ENCODE data around the gene C11orf91.
"Not testable (repeated sequence)": the region's sequence is repeated elsewhere in the genome, so short reads cannot be mapped to it uniquely, and the experiment has no call there.

C11orf91 gene

DNA sequence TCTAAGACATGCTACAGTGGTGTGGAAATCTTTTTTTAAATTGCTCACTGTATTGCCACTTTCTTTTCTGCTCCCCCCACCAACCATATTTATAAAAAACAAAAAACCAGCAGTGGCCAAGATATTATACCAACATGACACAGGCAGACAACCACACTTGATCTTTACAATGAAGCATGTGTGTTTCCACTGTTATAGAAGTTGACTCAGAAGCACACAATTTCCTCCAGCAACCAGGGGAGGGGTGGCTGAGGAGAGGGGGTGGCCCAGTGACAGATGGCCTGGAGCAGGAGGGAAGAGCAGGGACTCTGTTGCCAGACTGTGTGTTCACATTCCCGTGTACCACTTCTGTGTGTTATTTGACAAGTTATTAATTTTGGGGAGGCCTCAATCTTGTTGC, 20.8 kb upstream of the C11orf91 start:
- DNase-seq, result no peak

DNA sequence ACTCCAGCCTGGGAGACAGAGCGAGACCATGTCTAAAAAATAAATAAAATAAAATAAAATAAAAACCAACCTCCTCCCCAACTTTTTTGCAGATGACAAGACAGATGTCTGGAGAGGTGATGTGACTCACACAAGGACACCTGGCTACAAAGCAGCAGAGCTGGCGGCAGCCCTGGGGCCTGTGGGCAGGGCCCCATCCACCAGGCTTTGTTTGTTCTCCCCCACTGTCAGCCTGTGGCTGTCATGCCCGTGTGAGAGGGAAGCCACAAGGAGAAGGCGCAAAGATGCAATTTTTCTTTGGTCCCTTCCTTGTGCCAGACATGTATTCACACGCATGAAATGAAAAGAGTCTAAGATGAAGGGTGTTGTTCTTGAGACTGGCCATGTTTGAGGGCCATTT, 19.0 kb upstream of the C11orf91 start:
- no peak for DNase-seq

DNA sequence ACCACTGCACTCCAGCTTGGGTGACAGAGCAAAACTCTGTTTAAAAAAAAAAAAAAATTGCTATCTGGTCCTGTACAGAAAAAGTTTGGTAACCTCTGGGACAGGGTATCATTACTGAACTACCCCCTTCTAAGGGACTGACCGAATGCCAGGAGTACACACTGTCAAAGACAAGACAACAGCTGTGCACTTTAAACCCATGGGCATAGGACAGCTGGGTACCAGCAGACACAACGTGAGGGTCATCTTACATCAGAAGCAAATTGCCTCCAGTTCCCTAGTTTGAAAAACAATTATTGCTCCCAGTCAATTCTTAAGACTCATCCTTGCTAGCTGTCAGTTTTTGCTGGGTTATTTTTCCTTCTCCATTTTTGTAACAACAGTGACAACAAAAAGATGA, 17.8 kb upstream of the C11orf91 start:
- DNase-seq, result no peak

DNA sequence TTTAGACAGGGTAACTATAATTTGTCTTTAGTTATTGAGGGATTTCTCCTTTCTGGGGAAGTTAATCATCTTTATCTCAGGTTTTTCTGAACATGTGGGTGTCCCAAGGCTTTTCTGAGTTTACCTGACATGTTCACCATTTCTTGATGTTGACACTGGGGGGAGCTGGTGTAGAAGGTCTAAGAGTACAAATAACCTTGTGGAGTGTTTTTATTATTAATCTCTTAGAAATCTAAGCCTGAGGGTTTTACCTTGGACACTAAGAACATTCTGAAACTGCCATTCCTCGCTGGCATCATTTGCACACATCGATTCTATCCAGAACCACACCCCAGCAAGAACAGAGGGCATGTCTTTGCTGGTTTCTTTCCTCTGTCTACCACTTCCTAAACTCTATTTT, 15.6 kb upstream of the C11orf91 start:
- DNase-seq, result no peak

DNA sequence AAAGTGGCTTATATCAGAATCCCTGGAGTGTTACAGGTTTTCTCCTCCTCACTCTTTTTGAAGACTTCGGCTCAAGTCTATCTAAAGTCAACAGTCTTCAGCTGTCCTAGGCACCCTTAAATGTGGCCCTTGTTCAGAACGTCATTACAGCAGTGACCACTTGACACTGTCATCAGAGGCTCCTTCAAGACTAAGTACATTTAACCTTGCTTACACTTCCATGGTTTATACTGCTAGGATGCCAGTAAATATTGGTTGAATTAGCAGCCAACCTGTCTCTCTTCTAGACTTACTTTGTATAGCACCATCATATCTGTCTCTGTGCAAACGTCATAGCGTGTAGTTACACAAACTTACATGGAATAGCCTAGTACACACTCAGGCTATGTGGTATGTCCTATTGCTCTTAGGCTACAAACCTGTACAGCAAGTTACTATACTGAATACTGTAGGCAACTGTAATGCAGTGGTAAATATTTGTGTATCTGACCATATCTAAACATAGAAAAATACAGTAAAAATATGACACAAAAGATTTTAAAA, 13.3 kb upstream of the C11orf91 start:
- DNase-seq, result no peak

DNA sequence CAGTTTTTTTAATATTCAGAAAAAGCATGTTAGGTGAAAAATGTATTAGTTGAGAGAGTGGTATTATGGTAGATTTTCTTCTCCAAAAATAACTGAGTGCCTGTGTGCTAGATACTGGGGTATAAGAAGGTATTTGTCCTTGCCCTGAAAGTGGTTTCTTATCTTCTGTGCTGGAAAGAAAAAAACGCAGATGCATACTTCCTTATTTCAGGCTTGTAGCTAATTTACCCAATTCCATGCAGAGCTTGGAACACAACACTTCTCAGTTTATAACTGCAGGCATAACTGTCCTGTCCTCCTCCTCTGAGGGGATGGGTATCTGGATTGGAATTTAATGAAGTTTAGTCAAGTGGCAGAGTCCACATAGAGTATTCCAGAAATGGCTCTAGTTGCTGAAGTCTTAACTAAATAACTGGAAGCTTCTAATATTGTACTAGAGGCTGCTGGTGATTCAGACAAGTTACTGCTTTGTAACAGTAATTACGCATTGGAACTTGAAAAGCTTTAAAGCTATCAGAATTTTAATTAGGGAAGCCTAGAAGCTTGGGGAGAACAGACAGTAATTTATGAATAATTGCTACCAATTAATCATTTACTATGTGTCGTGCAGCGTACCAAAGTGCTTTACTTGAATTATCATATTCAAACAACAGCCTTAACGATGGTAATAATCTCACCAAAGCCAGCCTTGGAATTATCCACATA, 12.7 kb upstream of the C11orf91 start:
- DNase-seq, result no peak

DNA sequence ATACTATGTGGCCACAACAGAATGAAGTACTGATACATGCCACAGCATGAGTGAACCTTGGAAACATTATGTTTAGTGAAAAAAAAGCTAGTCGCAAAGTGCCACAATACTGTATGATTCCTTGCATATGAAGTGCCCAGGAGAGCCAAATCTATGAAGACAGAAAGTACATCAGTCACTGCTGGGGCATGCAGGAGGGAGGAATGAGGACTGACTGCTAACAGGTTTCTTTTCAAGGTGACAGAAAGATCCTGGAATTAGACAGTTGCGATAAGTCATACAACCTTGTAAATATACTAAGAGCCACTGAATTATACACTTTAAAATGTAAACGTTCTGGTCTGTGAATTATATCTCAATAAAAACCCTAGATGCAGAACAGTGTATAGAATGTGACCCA, 11.8 kb upstream of the C11orf91 start:
- DNase-seq, result no peak

DNA sequence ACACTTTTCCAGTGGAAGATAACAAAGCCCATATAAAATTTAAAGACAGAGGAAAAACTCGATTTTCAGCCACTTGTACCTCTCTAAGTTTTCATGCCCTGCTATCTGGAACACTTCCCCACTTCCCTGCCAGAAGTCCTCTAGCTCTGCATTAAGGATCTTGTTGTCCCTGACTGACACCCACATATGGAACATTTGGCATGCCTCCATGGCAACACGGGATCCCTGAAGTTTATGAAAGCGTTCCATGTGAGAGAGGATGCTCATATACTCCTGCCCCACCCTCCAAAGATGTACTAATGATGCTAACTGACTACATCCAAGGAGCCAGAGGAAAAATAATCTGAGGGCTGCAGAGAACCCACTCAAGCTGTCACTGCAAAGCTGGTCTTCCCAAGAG, 8.8 kb upstream of the C11orf91 start:
- DNase-seq, result no peak

DNA sequence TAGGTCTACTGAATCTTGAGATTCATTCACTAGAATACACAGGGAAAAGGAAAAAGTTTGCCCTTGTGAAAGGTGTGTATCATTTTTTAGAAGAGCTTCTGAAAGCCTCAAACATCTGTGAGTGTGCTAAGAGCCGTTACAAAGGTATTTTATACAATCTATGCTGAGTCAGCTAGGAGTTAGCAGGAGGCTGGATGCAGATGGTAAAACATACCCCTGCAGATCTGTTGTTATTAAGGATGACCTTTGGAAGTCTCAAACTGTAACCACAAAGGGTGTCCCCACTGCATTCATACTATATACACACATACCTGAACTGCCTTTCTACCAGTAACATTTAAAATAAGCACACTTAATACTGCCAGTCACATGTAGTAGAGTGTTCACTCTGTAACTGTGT, 8.4 kb upstream of the C11orf91 start:
- DNase-seq, result no peak

DNA sequence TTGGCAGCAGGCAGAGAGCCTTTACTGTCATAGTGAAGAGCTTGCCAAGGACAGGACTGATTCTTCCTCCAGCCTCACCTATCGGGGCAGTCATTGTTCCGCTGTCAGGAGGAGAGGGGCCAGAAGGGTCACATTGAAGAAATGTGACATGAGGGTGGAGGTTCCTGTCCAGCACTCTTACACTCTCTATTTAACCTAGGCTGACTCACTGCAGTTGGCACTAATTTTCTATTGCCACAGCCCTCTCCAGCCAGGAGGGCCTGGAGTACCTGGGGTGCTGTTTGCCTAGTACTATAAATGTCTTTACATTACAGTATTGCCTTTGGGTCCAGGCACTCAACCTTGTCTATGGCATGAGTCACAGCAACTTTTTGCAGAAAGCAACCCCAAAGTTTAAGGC, 7.2 kb upstream of the C11orf91 start:
- DNase-seq, result not testable (repeated sequence)

DNA sequence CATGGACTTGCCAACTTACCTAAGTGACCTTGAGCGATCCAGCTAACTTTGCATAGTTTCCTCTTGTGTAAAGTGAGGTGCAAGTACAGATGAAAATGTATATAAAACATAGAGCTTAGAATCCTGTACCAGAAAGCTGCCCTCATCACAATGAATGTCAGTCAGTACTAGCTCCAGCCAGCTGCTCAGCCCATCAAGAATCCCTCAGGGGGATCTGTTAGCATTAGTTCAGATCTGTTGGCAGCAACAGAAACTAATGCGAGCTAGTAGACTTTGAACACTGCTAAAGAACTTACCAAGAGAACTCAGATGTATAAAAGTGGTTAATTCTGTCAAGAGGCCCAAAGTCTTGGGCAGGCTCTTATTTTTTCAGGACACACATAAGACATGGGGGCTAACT, 6.3 kb upstream of the C11orf91 start:
- DNase-seq, result no peak

DNA sequence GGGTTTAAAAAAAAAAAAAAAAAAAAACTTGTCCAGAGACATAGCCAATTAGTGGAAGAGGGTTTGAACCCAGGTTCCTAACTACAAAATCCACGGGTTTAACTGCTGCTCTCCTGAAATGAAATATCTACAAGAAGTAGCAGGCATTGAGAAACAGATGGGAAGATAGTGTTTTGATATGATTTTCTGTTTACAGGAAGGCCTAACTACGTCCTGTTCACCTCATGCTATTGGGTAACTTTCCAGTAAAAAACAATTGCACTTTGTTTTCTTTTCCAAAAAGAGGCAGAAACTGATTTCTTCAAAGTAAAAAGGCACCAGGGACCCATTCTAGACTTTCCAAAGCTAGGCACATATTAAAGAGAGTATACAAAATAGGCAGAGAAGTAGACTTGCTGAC, 5.9 kb upstream of the C11orf91 start:
- no peak for DNase-seq

DNA sequence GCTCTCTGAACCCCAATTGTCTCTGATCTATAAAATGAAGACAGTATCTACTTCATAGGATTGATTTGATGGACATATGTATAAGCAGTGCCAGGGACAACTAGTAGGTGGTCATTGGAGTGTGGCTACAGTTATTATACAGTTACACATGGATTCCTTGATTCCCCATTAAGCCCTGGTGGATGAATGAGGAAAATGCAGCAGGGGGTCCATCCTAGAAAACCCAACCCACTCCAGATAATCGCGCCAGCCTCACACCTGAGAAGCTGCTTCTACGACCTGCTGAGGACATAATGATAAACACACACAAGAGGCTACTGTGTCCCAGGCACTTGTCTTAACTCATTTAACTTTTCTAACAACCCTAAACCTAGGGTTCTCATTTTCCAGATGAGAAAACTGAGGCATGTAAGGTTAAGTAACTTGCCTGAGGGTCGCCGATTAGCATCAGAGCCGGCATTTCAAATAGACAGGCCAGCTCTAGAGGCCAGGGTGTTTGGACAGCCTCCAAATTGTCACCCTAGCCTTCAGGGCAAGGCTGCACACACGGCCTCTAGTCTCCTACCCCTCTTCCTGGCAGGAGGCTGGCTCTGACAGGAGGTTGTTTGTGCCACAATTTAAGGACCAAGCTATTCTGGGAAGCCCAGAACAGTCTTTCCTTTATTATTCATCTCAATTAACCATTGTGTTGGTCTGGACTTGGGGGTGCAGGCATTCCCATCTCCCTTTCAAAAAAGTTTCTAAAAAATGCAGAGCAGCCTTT, 3.8 kb upstream of the C11orf91 start:
- DNase-seq, result no peak

DNA sequence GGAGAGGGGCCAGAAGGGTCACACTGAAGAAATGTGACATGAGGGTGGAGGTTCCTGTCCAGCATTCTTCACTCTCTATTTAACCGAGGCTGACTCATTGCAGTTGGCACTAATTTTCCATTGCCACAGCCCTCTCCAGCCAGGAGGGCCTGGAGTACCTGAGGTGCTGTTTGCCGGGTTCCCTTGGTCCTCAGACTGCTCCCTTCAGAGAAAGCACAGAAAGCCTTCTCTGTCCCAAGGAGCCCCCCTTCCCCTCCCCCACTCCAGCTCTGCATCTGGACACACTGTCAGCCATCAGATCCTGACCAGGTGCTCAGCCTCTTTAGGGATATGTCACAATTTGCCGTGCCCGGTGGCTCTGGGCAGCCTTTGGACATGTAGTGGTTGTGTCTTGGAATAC, 3.2 kb upstream of the C11orf91 start:
- no peak for DNase-seq

DNA sequence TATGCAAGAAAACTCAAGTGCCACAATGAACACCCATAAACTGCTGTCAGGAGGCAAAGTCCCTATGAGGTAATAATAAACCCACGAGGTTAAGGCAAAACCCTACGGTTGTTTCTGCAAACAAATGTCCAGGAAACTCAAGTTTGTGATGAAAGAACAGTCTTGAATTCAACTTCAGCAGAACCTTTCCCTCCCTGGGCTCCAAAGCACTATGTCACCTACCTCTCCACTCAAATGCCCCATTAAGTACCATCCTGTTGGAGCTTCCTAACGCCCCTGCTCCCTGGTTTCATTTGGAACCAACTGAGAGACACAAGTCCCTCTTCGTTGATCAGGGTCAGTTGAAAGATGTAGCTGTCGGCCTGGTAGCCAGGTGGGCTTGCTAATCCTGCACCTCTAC, 2.6 kb upstream of the C11orf91 start:
- no peak for DNase-seq

DNA sequence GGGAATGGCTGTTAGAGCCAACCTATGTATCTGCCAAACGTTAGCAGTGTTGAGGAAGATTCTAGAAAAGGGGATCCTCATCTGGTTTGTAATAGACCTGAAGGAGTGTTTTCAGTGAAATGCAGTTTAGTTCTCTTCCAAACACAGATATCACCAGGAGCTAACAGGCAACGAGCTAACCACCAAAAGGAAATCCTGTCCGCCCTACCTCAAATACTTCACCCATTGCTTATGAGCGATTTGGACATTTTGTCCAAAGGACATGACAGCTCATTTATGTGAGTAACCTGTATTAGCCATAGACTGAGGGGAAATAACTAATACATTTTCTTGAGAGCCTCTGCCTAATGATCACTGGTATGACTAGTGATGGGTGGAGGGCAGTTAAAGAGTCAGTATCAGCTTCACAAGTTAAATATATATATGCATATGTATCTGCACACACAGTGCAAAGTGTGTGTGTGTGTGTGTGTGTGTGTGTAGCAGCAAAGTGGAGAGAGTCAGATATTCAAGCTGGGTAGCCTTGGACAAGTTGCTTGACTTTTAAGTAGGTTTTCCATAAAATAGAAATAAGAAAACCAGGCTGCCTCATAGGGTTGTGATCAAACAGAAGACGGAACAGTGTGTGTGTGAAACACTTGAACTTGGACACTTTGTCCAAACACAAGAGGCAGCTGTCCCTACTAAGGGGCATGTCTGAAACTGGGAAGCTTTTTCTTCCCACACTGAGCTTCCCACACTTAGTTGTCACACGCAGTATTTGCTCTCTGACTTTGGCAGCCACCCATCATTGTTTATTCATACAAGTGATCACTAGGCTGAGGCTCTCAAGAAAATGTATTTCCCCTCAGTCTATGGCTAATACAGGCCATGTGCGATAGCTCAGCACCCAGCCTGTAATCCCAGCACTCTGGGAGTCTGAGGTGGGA, 940 bp upstream of the C11orf91 start:
- DNase-seq, result no peak

DNA sequence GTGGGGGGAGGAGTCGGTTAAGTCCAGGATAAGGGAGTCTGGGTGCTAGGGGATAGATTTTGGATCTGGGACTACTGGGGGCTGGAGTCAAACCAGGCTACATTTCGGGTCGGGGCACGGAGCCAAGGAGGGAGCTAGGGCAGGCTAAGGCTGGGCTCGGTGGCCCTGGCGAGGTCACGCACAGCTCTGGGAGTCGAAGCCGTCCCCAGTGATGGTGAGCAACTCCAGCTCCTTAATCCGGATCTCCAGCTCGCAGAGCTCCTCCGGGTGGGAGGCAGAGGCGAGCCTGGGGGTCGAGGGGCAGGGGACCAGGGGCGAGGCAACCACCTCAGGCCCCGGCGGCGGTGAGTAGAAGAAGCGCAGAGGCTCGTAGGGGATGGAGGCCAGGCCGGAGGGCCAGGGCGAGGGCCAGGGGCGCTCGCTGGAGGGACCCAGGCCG, 544 bp downstream of the C11orf91 start:
- no peak for DNase-seq

DNA sequence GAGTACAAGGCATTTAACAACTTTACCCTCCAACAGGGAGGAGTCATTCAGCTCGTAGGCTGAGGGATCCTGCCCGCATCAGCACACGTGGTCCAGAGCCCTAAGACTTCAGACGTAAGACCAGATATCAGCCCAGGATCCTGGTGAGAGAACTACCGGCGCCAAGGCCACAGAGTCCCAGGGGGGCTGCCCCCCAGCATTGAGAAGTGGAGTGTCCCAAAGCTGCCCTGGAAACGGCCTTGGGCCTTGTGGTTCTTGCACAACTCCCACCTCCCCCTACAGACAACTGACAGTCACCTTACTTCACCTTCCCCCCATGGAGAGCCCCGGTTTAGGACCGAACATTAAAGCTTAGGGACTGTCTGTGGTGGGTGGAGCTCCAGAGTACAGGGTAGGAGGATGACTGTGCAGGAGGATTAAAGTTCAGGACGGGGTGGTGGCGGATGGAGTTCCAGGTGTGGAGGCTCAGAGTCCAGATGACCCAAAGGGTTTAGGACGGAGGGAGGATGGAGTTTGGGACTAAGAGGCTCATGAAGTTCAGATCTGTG, 1.0 kb downstream of the C11orf91 start:
- no peak for DNase-seq

DNA sequence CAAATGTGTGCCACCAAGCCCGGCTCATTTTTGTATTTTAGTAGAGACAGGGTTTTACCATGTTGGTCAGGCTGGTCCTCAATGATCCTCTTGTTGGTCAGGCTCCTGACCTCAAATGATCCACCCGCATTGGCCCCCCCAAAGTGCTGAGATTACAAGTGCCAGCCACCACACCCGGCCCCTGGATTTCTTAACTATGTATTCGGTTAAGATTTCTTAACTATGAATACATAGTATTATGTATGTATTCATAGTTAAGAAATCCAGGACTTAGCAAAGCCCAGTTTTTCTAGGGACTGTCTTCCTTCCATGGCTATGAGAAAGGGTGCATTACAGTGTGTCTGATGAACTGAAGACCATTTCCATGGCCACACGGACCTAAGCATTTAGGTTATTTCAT, 1.7 kb downstream of the C11orf91 start:
- no peak for DNase-seq

DNA sequence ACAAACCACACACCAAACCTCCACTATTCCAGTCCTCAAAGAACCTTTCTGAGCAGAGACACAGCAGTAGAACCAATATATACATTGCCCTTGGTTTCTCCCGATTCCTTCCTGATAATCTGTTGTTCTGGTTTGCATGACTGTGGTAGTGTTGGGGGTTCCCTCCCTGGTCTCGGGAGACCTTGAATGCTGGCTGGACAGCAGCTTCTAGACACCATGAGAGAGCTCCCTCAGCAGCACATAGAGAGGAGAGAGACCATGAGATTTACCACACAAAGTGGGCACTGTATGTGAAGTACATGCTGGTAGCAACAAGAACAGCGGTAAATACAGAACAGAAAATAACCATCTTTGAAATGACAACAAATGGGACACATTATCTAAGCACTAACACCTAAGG, 2.6 kb downstream of the C11orf91 start:
- DNase-seq, result no peak

DNA sequence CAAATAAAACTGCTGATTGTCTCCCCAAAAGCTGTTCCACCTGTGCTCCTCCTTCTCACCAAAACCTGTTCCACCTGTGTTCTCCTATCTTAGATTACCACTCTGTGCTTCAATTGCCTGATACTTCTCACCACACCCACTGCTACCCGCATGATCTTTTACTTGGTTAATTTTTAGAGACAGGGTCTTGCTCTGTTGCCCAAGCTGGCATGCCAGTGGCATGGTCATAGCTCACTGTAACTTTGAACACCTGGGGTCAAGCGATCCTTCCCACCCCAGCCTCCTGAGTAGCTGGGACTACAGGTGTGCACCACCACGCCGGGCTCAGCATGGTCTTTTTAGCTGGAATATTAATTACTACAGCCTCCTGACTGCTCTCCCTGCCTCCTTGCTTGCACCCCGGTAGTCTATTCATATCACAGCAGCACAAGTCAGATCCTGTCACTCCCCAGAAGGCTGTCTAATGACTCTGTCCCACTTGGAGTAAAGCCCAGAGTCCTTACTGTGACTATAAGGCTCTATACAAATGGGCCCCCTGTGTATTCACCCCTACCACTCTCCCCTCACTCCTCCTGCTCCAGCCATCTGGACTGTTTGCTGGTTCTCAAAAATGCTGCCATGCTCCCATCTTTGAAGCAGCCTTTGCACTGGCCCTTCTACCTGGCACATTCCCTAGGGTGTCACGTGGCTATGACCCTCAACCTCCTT, 3.5 kb downstream of the C11orf91 start:
- DNase-seq, result no peak

DNA sequence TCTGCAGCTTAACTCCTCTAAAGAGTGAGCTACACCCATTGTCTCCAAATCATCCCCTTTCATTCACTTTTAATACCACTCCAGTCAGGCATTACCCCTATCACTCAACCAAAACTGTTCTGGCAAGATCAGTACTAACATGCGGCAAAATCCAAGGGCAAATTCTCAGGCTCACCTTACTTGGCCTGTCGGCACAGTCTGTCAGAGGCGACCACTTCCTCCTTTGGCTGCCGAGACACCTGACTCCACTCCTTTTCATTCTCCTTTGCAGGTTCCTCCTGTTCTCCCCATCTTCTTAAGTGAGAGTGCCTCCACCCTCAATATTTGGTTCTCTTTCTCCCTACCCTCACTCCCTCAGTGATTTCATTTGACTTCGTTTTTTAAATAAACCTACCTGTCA, 4.2 kb downstream of the C11orf91 start:
- no peak for DNase-seq

All from activated CD4-positive, alpha-beta T cell treated with anti-CD3 and anti-CD28 coated beads for 1 hour (primary cell).